ENCODE results near the gene SOX15.

GRCh38 chr17:7636163-7636562 lies 46.3 kb upstream of the SOX15 start:
- TF ChIP-seq CTCF (conservative IDR thresholded peaks at IDR 0.05; ENCODE audit: low read depth, low read length): no peak
- no peak for TF ChIP-seq USF2 (IDR thresholded peaks at IDR 0.05; ENCODE audit: low read depth, low read length)
- TF ChIP-seq RCOR1 (IDR thresholded peaks at IDR 0.05; ENCODE audit: insufficient replicate concordance, low read length): no peak
- no peak for TF ChIP-seq POLR2A (IDR thresholded peaks at IDR 0.05; ENCODE audit: low read depth, low read length)
- TF ChIP-seq MAZ (IDR thresholded peaks at IDR 0.05; ENCODE audit: borderline replicate concordance, low read depth, low read length): no peak
- no peak for TF ChIP-seq CHD1 (IDR thresholded peaks at IDR 0.05; ENCODE audit: low read depth, low read length)
- no peak for TF ChIP-seq RAD21 (IDR thresholded peaks at IDR 0.05; ENCODE audit: low read length)
- no peak for TF ChIP-seq RFX5 (IDR thresholded peaks at IDR 0.05; ENCODE audit: low read depth, low read length)
- TF ChIP-seq SMC3 (IDR thresholded peaks at IDR 0.05; ENCODE audit: low read depth, low read length): no peak
- no peak for TF ChIP-seq CEBPB (IDR thresholded peaks at IDR 0.05; ENCODE audit: low read depth, low read length)
- no peak for TF ChIP-seq BHLHE40 (IDR thresholded peaks at IDR 0.05; ENCODE audit: low read depth, low read length)
- TF ChIP-seq FOS (IDR thresholded peaks at IDR 0.05; ENCODE audit: low read depth, low read length): no peak
- TF ChIP-seq MAFK (IDR thresholded peaks at IDR 0.05; ENCODE audit: low read depth, low read length): no peak
- no peak for TF ChIP-seq NFE2L2 (IDR thresholded peaks at IDR 0.05; ENCODE audit: low read depth, low read length)
